HG02852 (cell line): Measurements from ENCODE around the gene LVRN.

Experiments
- ATAC-seq: cut with Tn5 transposase; IDR thresholded peaks from one replicate; pipeline ENCODE4 v1.9.1; 2021; ENCODE audit warnings: mild to moderate bottlenecking, moderate library complexity; ENCODE audit not compliant: unreplicated experiment

LVRN gene

DNA sequence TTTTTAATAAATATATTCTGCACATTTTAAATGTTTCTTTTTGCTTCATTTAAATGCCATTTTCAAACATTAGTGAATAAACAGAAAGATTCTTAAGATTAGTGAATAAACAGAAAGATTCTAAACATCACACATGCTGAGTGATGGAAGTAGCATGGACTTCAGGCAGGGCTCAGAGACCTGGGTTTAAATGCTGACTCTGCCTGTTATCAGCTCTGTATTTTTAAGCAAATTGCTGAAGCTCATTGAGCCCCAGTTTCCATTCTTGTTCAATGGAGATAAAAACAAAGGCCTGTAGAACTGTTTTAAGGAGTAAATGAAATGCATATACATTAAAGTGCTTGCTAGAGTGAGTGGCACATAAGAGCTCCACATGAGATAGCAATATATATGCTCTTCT lies 8.1 kb upstream of the LVRN start:
- ATAC-seq = no peak

DNA sequence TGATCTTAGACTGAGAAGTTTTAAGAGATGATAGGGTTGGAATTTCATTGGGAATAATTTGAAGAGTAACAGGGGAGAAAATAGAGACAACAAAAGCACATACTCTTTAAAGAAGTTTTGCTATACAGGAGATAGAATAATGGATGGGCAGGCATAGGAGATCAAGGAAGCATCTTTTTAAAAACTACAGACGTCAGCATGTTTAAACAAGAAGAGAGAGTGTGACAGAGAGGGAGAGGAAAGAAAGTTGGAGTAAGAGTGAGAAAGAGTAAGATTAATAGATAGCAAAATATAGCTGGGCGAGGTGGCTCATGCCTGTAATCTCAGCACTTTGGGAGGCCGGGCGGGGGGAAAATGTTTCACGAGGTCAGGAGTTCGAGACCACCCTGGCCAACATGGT lies 5.3 kb upstream of the LVRN start:
- ATAC-seq = no peak

GRCh38 chr5:115961381-115962238 lies 665 bp upstream of the LVRN start:
- ATAC-seq = no peak

DNA sequence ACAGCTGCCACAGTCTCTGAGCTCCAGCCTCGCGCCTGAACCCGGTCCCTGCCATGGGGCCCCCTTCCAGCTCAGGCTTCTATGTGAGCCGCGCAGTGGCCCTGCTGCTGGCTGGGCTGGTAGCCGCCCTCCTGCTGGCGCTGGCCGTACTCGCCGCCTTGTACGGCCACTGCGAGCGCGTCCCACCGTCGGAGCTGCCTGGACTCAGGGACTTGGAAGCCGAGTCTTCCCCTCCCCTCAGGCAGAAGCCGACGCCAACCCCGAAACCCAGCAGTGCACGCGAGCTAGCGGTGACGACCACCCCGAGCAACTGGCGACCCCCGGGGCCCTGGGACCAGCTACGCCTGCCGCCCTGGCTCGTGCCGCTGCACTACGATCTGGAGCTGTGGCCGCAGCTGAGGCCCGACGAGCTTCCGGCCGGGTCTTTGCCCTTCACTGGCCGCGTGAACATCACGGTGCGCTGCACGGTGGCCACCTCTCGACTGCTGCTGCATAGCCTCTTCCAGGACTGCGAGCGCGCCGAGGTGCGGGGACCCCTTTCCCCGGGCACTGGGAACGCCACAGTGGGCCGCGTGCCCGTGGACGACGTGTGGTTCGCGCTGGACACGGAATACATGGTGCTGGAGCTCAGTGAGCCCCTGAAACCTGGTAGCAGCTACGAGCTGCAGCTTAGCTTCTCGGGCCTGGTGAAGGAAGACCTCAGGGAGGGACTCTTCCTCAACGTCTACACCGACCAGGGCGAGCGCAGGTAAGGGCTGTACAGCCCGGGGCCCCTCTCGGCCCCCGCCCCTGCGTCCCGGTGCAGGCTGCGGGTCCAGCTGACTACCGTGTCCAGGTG lies 509 bp downstream of the LVRN start:
- no peak for ATAC-seq

GRCh38 chr5:115963566-115963965 lies 1.3 kb downstream of the LVRN start:
- ATAC-seq = no peak

DNA sequence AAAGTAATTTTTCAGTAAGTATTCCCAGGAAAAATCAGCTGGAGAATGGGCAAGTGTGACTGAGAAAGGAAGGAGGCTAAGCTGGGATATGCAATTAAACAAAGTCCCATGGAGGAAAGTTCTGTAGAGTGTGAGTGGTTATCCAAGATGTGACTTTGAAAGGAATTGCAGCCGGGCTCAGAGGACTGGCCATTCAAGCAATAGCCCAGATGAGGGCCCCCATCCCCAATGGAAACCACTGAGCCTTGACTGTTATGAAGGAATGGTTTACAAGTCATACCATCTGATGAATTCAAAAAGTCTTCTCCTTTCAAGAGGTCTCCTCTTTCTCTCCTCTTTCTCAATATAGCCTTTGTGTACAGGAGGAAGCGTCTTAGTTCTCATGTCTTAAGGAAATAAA lies 6.5 kb downstream of the LVRN start:
- no peak for ATAC-seq

GRCh38 chr5:115977096-115977495 lies 14.8 kb downstream of the LVRN start:
- peak; percentile 91 for ATAC-seq

- ATAC-seq = no peak
These were observed 15.7 kb downstream of the LVRN start for GRCh38 chr5:115977988-115978387.

GRCh38 chr5:115978779-115979178 lies 16.5 kb downstream of the LVRN start:
- ATAC-seq = no peak

DNA sequence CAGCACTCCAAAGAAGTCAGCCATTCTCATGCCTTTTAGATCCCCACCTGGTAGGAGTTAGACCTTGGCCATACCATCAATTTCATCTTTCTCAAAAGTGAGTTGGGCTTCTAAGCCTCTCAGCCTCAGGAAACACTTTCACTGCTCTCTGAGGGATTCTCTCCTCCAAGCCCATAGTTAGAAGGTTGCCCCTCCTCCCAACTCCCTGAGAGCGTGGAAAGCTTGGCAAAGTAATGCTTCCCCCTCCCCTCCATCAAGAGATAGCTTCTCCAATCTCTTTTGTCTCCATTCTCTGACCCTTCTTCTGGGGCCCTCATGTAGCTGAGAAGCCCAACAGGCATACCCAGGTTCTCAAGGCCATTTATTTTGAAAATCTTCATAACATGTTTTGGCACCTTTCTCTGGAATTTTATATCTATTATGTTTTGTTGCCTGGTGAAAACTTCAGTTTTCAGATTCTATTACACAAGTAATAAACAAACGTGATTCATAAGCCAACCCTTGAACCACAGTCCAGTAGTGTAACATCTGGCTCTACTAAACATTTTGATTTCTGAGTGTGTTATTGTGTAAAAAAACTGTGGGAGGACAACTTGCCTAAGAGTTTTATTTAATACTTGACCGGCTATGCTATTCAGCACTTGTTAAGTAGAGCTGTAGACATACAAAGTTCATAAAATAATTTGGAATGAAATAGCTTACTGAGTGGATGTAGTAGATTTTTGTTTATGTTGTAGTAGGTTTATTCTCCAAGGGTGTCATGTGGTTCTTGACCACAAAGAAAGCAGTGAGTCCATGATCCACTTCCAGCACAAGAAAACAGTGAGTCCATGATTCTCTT lies 17.1 kb downstream of the LVRN start:
- no peak for ATAC-seq

- ATAC-seq = no peak
These were observed 21.2 kb downstream of the LVRN start for GRCh38 chr5:115983519-115983918.

DNA sequence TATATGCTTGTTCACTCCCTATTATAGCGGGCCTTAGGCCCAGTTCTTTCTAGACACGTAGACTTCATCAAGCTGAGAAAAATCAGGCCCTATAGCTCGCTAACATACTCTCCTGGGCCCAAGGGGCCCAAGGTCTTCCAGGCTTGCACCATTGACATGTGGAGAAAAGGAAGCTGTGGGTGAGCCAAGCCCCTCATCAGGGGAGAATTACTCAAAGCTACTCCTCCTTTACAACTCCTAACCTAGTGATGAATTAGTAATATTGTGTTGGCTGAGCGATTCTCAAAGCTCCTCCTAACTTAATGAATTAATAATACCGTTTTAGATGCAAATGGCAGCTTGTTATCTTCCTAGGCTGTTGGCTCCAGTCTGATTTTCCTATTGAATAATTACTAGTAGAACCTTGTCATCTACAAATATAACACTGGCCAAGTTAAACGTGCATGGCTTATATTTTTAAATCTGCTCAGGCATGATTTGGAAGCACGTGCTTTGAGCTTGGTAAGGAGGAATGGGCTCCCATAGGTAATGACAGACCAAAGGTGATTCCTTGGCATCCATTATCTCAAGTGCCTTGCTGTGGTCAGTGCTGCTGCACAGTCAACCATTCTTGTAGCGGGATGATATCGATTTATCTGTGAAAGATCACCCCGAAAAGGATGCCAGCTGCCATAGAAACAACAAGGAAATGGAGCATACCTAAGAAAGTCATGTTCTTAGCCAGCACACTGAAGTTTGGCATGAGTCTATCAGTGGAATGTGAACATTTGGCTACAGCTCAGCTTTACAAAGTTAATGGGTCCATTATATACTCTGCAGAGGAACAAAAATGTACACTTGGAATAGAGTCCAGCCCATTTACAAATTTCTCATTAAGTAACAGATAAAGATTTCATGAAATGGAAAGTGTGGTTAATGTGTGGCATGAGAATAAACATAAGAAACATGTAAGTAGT lies 23.8 kb downstream of the LVRN start:
- no peak for ATAC-seq

GRCh38 chr5:115988002-115988401 lies 25.7 kb downstream of the LVRN start:
- ATAC-seq = no peak

DNA sequence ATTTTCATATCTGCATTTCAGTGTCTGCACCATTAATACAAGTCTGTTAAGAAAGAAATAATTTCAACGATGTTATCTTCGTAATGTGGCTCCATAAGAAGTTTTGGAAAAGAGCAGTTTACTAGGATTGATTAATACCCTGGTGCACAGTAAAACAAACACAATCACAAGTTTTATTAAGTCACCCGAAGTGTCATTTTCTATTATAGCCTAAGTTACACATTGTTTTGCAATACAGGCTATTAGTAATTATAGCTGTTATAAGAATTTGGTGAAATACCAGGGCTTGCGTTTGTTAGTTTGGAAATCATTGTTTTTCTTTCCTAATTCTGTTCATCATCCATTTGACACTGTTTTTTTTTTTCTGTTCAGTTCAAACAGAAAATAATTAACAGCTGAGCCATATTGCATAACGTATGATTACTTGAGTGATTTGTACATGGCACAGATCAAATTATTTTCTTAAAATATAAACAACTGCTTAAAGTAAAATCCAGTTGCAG lies 30.6 kb downstream of the LVRN start:
- ATAC-seq = no peak

DNA sequence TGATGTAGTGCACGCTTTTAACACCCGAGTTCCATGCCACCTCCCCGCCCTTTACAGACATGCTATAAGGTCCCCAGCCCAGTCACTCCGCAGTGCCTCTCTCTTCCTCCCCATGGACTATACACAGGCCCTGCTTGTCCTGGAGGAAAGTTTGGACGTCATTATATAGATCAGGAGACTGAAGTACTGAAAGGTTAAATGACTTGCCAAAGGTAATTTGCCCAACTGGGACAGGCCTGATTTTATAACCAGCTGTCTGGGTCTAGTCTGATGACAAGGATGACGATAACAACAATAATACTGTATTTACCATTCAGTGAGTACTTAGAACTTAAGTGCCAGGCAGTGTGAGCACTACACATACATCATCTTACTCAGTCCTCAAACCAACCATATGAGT lies 33.1 kb downstream of the LVRN start:
- no peak for ATAC-seq

- no peak for ATAC-seq
These were observed 40.0 kb downstream of the LVRN start for GRCh38 chr5:116002116-116002906.

- ATAC-seq = no peak
These were observed 42.0 kb downstream of the LVRN start for GRCh38 chr5:116004248-116004647.

DNA sequence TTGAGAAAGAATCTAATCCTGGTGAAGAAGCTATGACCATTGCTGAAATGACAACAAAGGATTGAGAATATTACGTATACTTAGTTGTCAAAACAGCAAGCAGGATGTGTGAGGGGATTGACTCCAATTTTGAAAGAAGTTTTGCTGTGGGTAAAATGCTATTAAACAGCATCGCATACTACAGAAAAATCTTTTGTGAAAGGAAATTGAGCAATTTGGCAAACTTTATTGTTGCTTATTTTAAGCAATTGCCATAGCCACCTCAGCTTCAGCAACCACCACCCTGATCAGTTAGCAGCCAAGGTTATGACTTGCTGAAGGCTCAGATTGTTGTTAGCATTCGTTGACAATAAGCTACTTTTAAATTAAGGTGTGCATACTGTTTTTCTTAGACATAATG lies 47.5 kb downstream of the LVRN start:
- ATAC-seq = no peak

- ATAC-seq = no peak
These were observed 48.8 kb downstream of the LVRN start for GRCh38 chr5:116011046-116011445.
